Mesothelial cell of epicardium (in vitro differentiated cells): ENCODE results near the gene AHRR. TPM values are rescaled to one million over a fixed set of nuclear protein-coding genes. Genes with fewer than 3 reads are reported as not detected.

ENCODE experiments used
- DNase-seq, 2 experiments: peaks; one replicate each; pipeline ENCODE4 v3.0.0; 2021; ENCODE audit warnings: low spot score in 2 of 2; ENCODE audit not compliant: unreplicated experiment in 2 of 2
- H3K27ac Mint-ChIP-seq: 2 replicates; pipeline ENCODE4 v1.8.0; 2021; ENCODE audit warnings: mixed read lengths
- H3K27me3 Mint-ChIP-seq: 2 replicates; pipeline ENCODE4 v1.8.0; 2021; ENCODE audit warnings: low read depth, mixed read lengths
- H3K36me3 Mint-ChIP-seq: 2 replicates; pipeline ENCODE4 v1.8.0; 2021; ENCODE audit warnings: mixed read lengths
- H3K4me1 Mint-ChIP-seq: 2 replicates; pipeline ENCODE4 v1.8.0; 2021; ENCODE audit warnings: mixed read lengths
- H3K4me3 Mint-ChIP-seq: 2 replicates; pipeline ENCODE4 v1.8.0; 2021; ENCODE audit warnings: mild to moderate bottlenecking, moderate library complexity, mixed read lengths
- H3K9me3 Mint-ChIP-seq: 2 replicates; pipeline ENCODE4 v1.8.0; 2021; ENCODE audit warnings: mixed read lengths
- total RNA-seq: library from RNA; stranded (reverse); gene quantifications from 3 replicates; pipeline ENCODE4 v1.2.1, GENCODE V29; 2021
- TF ChIP-seq, protein P1 (sequence below): fragments of 200-600 bp; sonication (generic); IDR thresholded peaks from one replicate; pipeline ENCODE4 v1.5.0; 2021; ENCODE audit warnings: antibody characterized with exemption; ENCODE audit not compliant: unreplicated experiment

AHRR gene
- total RNA-seq, 1 donor from 2014 or later = 12.7 TPM

DNA sequence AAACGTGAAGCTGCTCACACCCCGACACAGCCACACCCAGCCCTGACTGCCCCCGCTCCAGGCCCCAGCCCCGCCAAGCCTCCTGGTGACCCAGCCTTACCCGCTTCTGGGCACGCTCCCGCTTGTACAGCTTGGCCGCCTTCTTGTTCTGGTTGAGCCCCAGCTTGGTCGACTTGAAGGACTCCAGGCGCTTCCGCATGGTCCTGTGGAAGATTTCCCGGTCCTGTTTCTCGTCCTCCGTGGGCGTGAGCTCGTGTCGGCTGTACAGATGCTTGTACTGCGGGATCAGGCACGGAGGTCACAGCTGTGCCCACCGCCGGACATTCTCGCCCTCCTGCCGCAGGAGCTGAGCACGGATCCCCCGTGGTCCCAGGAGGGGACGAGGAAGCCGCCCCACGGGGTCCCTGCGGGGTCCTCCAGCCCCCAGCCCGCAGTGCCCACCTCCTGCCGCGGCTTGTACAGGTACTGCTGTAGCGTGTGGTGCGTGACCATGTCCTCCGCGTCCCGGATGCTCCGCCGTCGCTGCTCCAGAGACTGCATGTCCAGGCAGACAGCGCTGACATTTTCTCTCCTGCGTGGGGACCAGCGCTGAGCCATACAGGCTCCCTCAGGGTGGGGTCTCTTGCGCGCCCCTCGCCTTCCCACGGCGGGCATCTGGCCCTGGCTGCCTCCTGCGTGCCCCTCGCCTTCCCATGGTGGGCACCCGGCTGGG is 154.7 kb downstream of the AHRR start:
- TF ChIP-seq, protein P1, sequence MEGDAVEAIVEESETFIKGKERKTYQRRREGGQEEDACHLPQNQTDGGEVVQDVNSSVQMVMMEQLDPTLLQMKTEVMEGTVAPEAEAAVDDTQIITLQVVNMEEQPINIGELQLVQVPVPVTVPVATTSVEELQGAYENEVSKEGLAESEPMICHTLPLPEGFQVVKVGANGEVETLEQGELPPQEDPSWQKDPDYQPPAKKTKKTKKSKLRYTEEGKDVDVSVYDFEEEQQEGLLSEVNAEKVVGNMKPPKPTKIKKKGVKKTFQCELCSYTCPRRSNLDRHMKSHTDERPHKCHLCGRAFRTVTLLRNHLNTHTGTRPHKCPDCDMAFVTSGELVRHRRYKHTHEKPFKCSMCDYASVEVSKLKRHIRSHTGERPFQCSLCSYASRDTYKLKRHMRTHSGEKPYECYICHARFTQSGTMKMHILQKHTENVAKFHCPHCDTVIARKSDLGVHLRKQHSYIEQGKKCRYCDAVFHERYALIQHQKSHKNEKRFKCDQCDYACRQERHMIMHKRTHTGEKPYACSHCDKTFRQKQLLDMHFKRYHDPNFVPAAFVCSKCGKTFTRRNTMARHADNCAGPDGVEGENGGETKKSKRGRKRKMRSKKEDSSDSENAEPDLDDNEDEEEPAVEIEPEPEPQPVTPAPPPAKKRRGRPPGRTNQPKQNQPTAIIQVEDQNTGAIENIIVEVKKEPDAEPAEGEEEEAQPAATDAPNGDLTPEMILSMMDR = no peak
- H3K9me3 Mint-ChIP-seq = no peaks in the 10 kb centered on the region
- H3K4me1 Mint-ChIP-seq = peaks cover 13% of the 10 kb centered on the region
- no peak overlapping the region for H3K4me3 Mint-ChIP-seq
- H3K36me3 Mint-ChIP-seq = no peaks in the 10 kb centered on the region
- no peak overlapping the region for H3K27ac Mint-ChIP-seq
- no peak for DNase-seq
- H3K27me3 Mint-ChIP-seq = peaks cover 46% of the 10 kb centered on the region

DNA sequence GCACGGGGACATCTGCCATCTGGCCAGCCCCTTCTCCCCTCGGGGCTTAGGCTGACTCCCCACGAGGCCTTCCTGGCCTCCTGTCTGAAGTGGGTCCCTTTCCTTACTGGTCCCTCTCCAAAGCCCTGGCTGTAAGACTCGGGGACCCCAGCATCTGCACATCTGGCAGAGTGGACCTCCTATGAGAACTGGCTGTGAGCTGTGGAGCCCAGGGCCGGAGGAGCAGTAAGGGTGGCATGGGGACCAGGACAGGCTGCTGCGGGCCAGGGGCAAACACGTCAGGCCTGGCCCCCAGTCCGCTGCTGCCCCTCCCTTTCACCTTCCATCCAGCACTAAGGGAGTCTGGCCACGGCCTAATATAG is 155.3 kb downstream of the AHRR start:
- H3K27ac Mint-ChIP-seq = no peak overlapping the region
- H3K4me1 Mint-ChIP-seq = peaks cover 8% of the 10 kb centered on the region
- TF ChIP-seq, protein P1 = no peak
- H3K4me3 Mint-ChIP-seq = no peak overlapping the region
- no peak for DNase-seq
- H3K36me3 Mint-ChIP-seq = no peaks in the 10 kb centered on the region
- no peaks in the 10 kb centered on the region for H3K9me3 Mint-ChIP-seq
- H3K27me3 Mint-ChIP-seq = peaks cover 48% of the 10 kb centered on the region

DNA sequence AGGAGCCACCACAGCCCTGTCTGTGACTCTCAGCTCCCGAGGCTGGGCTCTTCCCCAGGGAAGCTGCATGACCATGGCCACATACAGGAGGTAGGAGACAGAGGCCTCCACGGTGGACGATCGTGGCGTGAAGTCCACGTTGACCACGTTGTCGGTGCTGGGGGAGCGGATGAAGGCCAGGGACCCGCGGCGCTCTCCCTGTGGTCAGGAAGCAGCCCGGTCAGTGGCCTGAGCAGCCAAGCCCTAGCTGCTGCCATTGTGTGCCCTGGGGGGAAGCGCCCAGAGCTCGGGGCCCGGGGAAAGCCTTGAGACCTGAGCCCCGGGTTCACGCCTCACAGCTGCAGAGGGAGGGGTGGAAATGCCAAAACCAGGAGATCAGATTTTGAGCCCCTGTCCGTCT is 155.7 kb downstream of the AHRR start:
- DNase-seq = no peak
- H3K4me3 Mint-ChIP-seq = no peak overlapping the region
- no peaks in the 10 kb centered on the region for H3K9me3 Mint-ChIP-seq
- TF ChIP-seq, protein P1 = no peak
- no peak overlapping the region for H3K27ac Mint-ChIP-seq
- H3K27me3 Mint-ChIP-seq = peaks cover 48% of the 10 kb centered on the region
- peaks cover 5% of the 10 kb centered on the region for H3K4me1 Mint-ChIP-seq
- no peaks in the 10 kb centered on the region for H3K36me3 Mint-ChIP-seq

DNA sequence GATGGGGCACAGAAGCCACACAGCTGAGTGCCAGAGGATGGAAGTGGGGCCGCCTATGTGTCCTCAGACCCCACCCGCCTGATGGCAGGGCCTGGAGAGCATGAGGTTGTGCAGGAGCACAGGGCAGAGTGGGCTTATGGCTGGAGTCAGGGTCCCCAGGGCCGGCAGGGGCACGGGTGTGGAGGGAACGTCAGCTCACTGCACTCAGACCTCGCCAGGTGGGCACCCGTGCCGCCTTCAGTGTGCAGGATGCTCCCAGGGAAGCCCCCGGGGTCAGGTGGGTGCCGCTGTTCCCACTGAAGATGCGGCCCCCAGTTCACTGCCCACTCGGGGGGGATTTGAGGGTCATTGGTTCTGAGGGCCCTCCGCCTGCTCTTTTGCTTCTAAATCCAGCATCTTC is 156.4 kb downstream of the AHRR start:
- TF ChIP-seq, protein P1 = no peak
- Mint-ChIP-seq H3K9me3 (no peaks in the 10 kb centered on the region), H3K4me3 (no peak overlapping the region), H3K27me3 (peaks cover 48% of the 10 kb centered on the region), H3K4me1 (peaks cover 5% of the 10 kb centered on the region), H3K27ac (no peak overlapping the region), H3K36me3 (no peaks in the 10 kb centered on the region)
- no peak for DNase-seq

DNA sequence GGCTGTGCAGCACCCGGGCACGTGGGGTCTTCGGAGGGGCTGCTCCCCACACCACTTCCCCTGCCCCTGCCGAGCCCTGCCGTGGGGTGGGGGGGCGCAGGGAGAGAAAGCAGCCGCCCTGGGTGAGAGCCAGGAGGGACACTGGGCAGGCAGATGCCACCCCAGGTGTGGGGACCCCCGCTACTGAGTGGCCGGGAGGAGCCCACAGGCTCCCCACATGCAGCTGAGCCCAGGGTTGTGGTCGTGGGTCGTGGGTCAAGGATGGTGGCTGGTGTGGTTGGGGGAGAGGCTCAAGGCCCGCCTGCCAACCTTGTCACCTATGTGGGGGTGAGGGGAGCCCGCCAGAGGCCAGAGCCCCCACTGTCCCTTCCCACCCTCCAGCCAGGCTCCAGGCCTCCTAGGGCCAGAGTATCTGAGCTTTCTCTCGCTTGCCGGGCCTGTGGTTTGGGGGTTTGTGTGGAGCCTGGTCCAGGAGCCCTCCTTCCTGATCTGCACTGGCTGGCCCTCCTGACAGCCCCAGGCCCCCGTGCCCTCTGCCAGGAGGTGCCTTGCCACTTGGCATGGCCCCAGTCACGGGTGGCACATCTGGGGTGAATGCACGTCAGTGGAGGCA is 157.0 kb downstream of the AHRR start:
- Mint-ChIP-seq H3K27ac (no peak overlapping the region), H3K9me3 (no peaks in the 10 kb centered on the region), H3K27me3 (peaks cover 48% of the 10 kb centered on the region), H3K4me3 (no peak overlapping the region), H3K4me1 (peaks cover 5% of the 10 kb centered on the region), H3K36me3 (no peaks in the 10 kb centered on the region)
- DNase-seq = no peak
- TF ChIP-seq, protein P1 = no peak
